Nephron progenitor cell (in vitro differentiated cells): Measurements from ENCODE around the gene IMP3.

ENCODE experiments used
- DNase-seq: peaks from one replicate; pipeline ENCODE4 v3.0.0; 2021
- H3K27ac Mint-ChIP-seq: 2 replicates; pipeline ENCODE4 v1.8.0; 2021; ENCODE audit warnings: mild to moderate bottlenecking, moderate library complexity, mixed read lengths
- H3K27me3 Mint-ChIP-seq: 2 replicates; pipeline ENCODE4 v1.8.0; 2021; ENCODE audit warnings: mild to moderate bottlenecking, low read depth, mixed read lengths; ENCODE audit not compliant: poor library complexity
- H3K36me3 Mint-ChIP-seq: 2 replicates; pipeline ENCODE4 v1.8.0; 2021; ENCODE audit warnings: low read depth, mixed read lengths
- H3K4me1 Mint-ChIP-seq: 2 replicates; pipeline ENCODE4 v1.8.0; 2021; ENCODE audit warnings: mixed read lengths
- H3K4me3 Mint-ChIP-seq: 2 replicates; pipeline ENCODE4 v1.8.0; 2021; ENCODE audit warnings: mild to moderate bottlenecking, moderate library complexity, mixed read lengths
- H3K9me3 Mint-ChIP-seq: 2 replicates; pipeline ENCODE4 v1.8.0; 2021; ENCODE audit warnings: mild to moderate bottlenecking, moderate library complexity, mixed read lengths
- TF ChIP-seq, protein P1 (sequence below): fragments of 200-600 bp; sonication (generic); IDR thresholded peaks from 2 replicates; pipeline ENCODE4 v1.5.0; 2021; ENCODE audit warnings: antibody characterized with exemption

The IMP3 gene

DNA sequence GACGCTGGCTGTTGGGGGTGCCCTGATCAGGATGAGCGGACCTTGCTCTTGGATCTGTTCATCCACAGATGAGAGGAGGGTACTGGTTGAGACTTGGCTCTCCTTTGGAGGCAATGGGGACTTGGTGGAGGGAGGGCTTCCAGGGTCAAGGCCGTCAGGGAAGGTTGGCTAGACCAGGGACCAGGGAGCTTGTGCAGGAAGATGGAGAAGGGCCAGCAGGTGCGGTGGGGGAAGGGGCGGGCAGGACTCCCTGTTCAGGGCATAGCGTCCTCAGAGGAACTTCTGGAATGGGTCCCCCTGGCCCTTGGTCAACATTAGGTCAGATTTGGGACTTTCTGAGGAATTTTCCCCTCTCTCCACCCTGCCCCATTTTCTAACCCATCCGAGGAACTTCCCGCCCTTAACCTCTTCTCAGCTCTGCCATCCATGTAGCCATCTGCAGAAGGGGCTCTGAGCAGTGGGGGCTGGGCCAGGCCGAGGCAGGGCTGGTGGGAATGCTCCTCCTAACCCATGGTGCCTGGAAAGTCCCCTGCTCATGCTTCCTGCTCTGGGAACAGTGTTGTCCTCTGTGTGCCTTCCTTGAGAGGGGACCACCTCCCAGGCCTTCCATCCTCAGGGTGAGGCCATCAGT lies 19.2 kb upstream of the IMP3 start:
- Mint-ChIP-seq H3K4me1 (peaks cover 11% of the 10 kb centered on the region), H3K27me3 (peaks cover 4% of the 10 kb centered on the region), H3K9me3 (no peaks in the 10 kb centered on the region), H3K27ac (no peak overlapping the region), H3K36me3 (peaks cover 8% of the 10 kb centered on the region), H3K4me3 (no peak overlapping the region)
- TF ChIP-seq, protein P1, sequence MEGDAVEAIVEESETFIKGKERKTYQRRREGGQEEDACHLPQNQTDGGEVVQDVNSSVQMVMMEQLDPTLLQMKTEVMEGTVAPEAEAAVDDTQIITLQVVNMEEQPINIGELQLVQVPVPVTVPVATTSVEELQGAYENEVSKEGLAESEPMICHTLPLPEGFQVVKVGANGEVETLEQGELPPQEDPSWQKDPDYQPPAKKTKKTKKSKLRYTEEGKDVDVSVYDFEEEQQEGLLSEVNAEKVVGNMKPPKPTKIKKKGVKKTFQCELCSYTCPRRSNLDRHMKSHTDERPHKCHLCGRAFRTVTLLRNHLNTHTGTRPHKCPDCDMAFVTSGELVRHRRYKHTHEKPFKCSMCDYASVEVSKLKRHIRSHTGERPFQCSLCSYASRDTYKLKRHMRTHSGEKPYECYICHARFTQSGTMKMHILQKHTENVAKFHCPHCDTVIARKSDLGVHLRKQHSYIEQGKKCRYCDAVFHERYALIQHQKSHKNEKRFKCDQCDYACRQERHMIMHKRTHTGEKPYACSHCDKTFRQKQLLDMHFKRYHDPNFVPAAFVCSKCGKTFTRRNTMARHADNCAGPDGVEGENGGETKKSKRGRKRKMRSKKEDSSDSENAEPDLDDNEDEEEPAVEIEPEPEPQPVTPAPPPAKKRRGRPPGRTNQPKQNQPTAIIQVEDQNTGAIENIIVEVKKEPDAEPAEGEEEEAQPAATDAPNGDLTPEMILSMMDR = no peak
- no peak for DNase-seq

DNA sequence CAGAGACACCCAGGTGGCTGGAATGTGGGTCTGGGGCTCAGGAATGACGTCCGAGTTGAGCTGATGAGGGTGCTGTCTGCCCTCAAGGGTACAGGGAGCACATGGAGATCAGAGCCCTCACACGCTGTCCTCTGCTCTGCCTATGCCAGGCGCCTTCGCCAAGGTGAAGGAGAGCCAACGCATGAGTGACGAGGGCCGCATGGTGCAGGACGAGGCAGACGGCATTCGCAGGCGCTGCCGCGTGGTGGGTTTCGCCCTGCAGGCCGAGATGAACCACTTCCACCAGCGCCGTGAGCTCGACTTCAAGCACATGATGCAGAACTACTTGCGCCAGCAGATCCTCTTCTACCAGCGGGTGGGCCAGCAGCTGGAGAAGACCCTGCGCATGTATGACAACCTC lies 16.8 kb upstream of the IMP3 start:
- H3K36me3 Mint-ChIP-seq = peaks cover 11% of the 10 kb centered on the region
- H3K27ac Mint-ChIP-seq = no peak overlapping the region
- TF ChIP-seq, protein P1 = no peak
- no peaks in the 10 kb centered on the region for H3K27me3 Mint-ChIP-seq
- H3K4me1 Mint-ChIP-seq = peaks cover 30% of the 10 kb centered on the region
- DNase-seq = no peak
- H3K4me3 Mint-ChIP-seq = no peak overlapping the region
- no peaks in the 10 kb centered on the region for H3K9me3 Mint-ChIP-seq

GRCh38 chr15:75656331-75656730 lies 16.3 kb upstream of the IMP3 start:
- H3K27me3 Mint-ChIP-seq = no peaks in the 10 kb centered on the region
- peaks cover 14% of the 10 kb centered on the region for H3K36me3 Mint-ChIP-seq
- no peaks in the 10 kb centered on the region for H3K9me3 Mint-ChIP-seq
- no peak overlapping the region for H3K4me3 Mint-ChIP-seq
- peaks cover 35% of the 10 kb centered on the region for H3K4me1 Mint-ChIP-seq
- DNase-seq = no peak
- TF ChIP-seq, protein P1 = no peak
- no peak overlapping the region for H3K27ac Mint-ChIP-seq

GRCh38 chr15:75655931-75656330 lies 15.9 kb upstream of the IMP3 start:
- TF ChIP-seq, protein P1 = no peak
- no peak for DNase-seq
- Mint-ChIP-seq H3K4me3 (no peak overlapping the region), H3K4me1 (peaks cover 39% of the 10 kb centered on the region), H3K27me3 (no peaks in the 10 kb centered on the region), H3K27ac (no peak overlapping the region), H3K9me3 (no peaks in the 10 kb centered on the region), H3K36me3 (peaks cover 18% of the 10 kb centered on the region)

- Mint-ChIP-seq H3K36me3 (peaks cover 32% of the 10 kb centered on the region), H3K4me3 (no peak overlapping the region), H3K27me3 (no peaks in the 10 kb centered on the region), H3K4me1 (peaks cover 49% of the 10 kb centered on the region), H3K27ac (no peak overlapping the region), H3K9me3 (no peaks in the 10 kb centered on the region)
- DNase-seq = no peak
- TF ChIP-seq, protein P1 = no peak
Observed at GRCh38 chr15:75654201-75654907, 14.3 kb upstream of the IMP3 start.
